HepG2 (cell line): ENCODE data around the gene MAJIN. TPM values are rescaled to one million over a fixed set of nuclear protein-coding genes. Genes with fewer than 3 reads are reported as not detected.
A peak's percentile ranks its signal among the peaks of the same experiment; 100 is the strongest.

Experiments
- FOXC1 ChIP-seq: sonication (generic); formaldehyde crosslinking; IDR thresholded peaks from 2 replicates; pipeline ENCODE4 v1.8.0; 2022; ENCODE audit warnings: mild to moderate bottlenecking, missing genetic modification reagents, borderline replicate concordance
- KDM2A ChIP-seq: sonication (generic); formaldehyde crosslinking; IDR thresholded peaks from 2 replicates; pipeline ENCODE4 v1.4.0; 2020; ENCODE audit warnings: low read depth, missing genetic modification reagents, borderline replicate concordance
- NCOA5 ChIP-seq: sonication (generic); formaldehyde crosslinking; IDR thresholded peaks from 2 replicates; pipeline ENCODE4 v1.4.0; 2020; ENCODE audit warnings: missing genetic modification reagents
- PAXIP1 ChIP-seq: sonication (generic); formaldehyde crosslinking; conservative IDR thresholded peaks from 2 replicates; pipeline ENCODE4 v1.4.0; 2020; ENCODE audit warnings: mild to moderate bottlenecking, missing genetic modification reagents, moderate library complexity
- SIX4 ChIP-seq: sonication (generic); formaldehyde crosslinking; IDR thresholded peaks from 2 replicates; pipeline ENCODE4 v1.4.0; 2020; ENCODE audit warnings: missing genetic modification reagents
- TP53 ChIP-seq: sonication (generic); formaldehyde crosslinking; conservative IDR thresholded peaks from 2 replicates; pipeline ENCODE4 v1.4.0; 2020; ENCODE audit warnings: missing genetic modification reagents
- ZFYVE20 ChIP-seq: sonication (generic); formaldehyde crosslinking; IDR thresholded peaks from 2 replicates; pipeline ENCODE4 v1.8.0; 2023; ENCODE audit warnings: low read depth, mild to moderate bottlenecking, moderate library complexity, missing genetic modification reagents, borderline replicate concordance
- ZNF280D ChIP-seq: sonication (generic); formaldehyde crosslinking; IDR thresholded peaks from 2 replicates; pipeline ENCODE4 v1.5.1; 2020; ENCODE audit warnings: mild to moderate bottlenecking, missing genetic modification reagents
- ZNF564 ChIP-seq: sonication (generic); formaldehyde crosslinking; IDR thresholded peaks from 2 replicates; pipeline ENCODE4 v1.8.1; 2023; ENCODE audit warnings: mild to moderate bottlenecking, missing genetic modification reagents
- ZNF891 ChIP-seq: sonication (generic); formaldehyde crosslinking; IDR thresholded peaks from 2 replicates; pipeline ENCODE4 v1.5.0; 2020; ENCODE audit warnings: mild to moderate bottlenecking, missing genetic modification reagents
- polyA plus RNA-seq, 8 experiments: library from polyadenylated mRNA; depleted of rRNA in 3 of 8; stranded (reverse) in 7 of 8; unstranded in 1 of 8; fragments of >200 nt; fragmentation: Illumina TruSeq in 4 of 8; extraction: Trizol in 4 of 8; gene quantifications; 2 replicates each; pipeline versions ENCODE4 v1.2.1 to v1.2.3, GENCODE V29; 2011 to 2016; ENCODE audit warnings: low read depth in 4 of 8, missing spikeins in 1 of 8, mixed read lengths in 1 of 8; ENCODE audit not compliant: insufficient read depth in 1 of 8
- total RNA-seq, 5 experiments: library from RNA; depleted of rRNA; stranded (reverse); fragments of >200 nt; fragmentation: Illumina TruSeq; extraction: Trizol; gene quantifications; 2 replicates each; pipeline ENCODE4 v1.2.3, GENCODE V29; 2016; ENCODE audit warnings: low read depth in 1 of 5
- TF ChIP-seq, protein P1 (sequence below): sonication (generic); formaldehyde crosslinking; IDR thresholded peaks from 2 replicates; pipeline ENCODE4 v1.4.0; 2020; ENCODE audit warnings: missing genetic modification reagents
- TF ChIP-seq, protein P2 (sequence below): sonication (generic); formaldehyde crosslinking; IDR thresholded peaks from 2 replicates; pipeline ENCODE4 v1.4.0; 2020; ENCODE audit warnings: missing genetic modification reagents
- TF ChIP-seq, protein P3 (sequence below): sonication (generic); formaldehyde crosslinking; IDR thresholded peaks from 2 replicates; pipeline ENCODE4 v1.8.1; 2023; ENCODE audit warnings: missing genetic modification reagents, mild to moderate bottlenecking, borderline replicate concordance

Gene MAJIN
- total and polyA plus RNA-seq, 2 of the 13 experiments (the other 11 are each of a cell fraction or from before 2014, with no cell fraction given) = not detected

DNA sequence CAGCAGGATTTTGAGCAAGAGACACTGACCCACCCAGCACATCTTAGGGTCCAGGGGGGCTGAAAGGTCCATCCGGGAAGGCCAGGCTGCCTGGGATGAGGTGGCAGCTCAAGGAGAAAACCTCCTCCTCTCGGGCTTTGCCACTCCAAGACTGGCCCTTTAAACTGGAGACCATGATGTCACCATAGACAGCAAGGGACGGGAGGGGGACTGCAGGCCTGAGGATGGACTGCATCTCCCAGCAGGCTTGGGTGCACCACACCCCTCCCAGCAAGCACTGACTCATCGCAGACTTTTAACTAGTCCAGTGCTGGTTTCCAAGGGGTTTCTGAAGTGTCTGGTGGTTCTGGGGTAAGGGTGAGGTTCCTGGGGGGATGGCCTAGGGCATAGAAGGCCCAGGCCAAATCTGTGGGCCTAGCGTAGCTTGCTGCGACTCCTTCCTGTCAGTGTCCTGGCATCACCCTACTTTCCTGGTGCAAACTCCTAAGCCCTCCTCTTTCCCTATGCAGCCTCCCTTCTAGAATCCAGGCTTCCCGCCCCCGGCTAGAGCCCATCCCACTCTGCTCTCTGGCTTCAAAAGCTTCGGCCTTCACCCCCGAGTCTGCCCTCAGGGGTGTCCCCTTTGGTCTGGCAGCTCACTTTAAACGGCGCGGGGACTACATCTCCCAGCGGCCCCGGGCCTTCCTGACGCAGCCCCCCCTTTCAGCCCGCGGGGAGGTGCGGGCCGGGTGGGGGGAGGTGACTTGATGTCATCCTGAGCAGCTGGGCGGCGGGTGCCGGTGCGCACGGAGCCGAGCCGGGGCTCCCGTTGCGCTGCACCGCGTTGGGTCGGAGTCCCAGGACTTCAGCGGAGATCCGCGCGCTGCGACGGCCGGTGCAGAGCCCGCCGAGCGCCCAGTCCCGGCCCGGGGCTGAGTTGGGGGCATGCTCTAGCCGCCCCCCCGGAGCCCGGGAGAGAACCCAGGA, 47.7 kb downstream of the MAJIN start, which contains the start of gene PPP2R5B (continued):
- TF ChIP-seq FOXC1 (CRISPR knock-in tag) (no peak), ZNF564 (CRISPR knock-in tag) (no peak), PAXIP1 (no peak; the same call in none of the 2 replicates), ZNF891 (CRISPR knock-in tag) (no peak), NCOA5 (CRISPR knock-in tag) (no peak), TP53 (CRISPR knock-in tag) (no peak), SIX4 (CRISPR knock-in tag) (no peak), KDM2A (CRISPR knock-in tag) (peak; percentile 82), ZFYVE20 (CRISPR knock-in tag) (no peak), ZNF280D (CRISPR knock-in tag) (0 out of 2 replicates have a peak, but pooled peaks have one; percentile 61)
- TF ChIP-seq, protein P1, sequence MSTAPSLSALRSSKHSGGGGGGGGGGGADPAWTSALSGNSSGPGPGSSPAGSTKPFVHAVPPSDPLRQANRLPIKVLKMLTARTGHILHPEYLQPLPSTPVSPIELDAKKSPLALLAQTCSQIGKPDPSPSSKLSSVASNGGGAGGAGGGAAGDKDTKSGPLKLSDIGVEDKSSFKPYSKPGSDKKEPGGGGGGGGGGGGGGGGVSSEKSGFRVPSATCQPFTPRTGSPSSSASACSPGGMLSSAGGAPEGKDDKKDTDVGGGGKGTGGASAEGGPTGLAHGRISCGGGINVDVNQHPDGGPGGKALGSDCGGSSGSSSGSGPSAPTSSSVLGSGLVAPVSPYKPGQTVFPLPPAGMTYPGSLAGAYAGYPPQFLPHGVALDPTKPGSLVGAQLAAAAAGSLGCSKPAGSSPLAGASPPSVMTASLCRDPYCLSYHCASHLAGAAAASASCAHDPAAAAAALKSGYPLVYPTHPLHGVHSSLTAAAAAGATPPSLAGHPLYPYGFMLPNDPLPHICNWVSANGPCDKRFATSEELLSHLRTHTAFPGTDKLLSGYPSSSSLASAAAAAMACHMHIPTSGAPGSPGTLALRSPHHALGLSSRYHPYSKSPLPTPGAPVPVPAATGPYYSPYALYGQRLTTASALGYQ (CRISPR knock-in tag) = no peak
- TF ChIP-seq, protein P2, sequence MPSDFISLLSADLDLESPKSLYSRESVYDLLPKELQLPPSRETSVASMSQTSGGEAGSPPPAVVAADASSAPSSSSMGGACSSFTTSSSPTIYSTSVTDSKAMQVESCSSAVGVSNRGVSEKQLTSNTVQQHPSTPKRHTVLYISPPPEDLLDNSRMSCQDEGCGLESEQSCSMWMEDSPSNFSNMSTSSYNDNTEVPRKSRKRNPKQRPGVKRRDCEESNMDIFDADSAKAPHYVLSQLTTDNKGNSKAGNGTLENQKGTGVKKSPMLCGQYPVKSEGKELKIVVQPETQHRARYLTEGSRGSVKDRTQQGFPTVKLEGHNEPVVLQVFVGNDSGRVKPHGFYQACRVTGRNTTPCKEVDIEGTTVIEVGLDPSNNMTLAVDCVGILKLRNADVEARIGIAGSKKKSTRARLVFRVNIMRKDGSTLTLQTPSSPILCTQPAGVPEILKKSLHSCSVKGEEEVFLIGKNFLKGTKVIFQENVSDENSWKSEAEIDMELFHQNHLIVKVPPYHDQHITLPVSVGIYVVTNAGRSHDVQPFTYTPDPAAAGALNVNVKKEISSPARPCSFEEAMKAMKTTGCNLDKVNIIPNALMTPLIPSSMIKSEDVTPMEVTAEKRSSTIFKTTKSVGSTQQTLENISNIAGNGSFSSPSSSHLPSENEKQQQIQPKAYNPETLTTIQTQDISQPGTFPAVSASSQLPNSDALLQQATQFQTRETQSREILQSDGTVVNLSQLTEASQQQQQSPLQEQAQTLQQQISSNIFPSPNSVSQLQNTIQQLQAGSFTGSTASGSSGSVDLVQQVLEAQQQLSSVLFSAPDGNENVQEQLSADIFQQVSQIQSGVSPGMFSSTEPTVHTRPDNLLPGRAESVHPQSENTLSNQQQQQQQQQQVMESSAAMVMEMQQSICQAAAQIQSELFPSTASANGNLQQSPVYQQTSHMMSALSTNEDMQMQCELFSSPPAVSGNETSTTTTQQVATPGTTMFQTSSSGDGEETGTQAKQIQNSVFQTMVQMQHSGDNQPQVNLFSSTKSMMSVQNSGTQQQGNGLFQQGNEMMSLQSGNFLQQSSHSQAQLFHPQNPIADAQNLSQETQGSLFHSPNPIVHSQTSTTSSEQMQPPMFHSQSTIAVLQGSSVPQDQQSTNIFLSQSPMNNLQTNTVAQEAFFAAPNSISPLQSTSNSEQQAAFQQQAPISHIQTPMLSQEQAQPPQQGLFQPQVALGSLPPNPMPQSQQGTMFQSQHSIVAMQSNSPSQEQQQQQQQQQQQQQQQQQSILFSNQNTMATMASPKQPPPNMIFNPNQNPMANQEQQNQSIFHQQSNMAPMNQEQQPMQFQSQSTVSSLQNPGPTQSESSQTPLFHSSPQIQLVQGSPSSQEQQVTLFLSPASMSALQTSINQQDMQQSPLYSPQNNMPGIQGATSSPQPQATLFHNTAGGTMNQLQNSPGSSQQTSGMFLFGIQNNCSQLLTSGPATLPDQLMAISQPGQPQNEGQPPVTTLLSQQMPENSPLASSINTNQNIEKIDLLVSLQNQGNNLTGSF (CRISPR knock-in tag) = no peak
- TF ChIP-seq, protein P3, sequence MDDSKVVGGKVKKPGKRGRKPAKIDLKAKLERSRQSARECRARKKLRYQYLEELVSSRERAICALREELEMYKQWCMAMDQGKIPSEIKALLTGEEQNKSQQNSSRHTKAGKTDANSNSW (CRISPR knock-in tag) = no peak
